Daoy (cell line): ENCODE data around the gene LIPM. TPM values are rescaled to one million over a fixed set of nuclear protein-coding genes. Genes with fewer than 3 reads are reported as not detected.
"Not testable (repeated sequence)": the region's sequence is repeated elsewhere in the genome, so short reads cannot be mapped to it uniquely, and the experiment has no call there.

Source experiments
- DNase-seq: peaks from one replicate; pipeline ENCODE4 v3.0.0-alpha.2; 2015; ENCODE audit warnings: low read depth
- total RNA-seq: library from RNA; depleted of rRNA; stranded (reverse); fragments of >200 nt; shearing (Covaris generic); gene quantifications from 2 replicates; pipeline ENCODE4 v1.2.3, GENCODE V29; 2014

Gene LIPM
- total RNA-seq, 1 experiment from 2014 or later, result not detected

DNA sequence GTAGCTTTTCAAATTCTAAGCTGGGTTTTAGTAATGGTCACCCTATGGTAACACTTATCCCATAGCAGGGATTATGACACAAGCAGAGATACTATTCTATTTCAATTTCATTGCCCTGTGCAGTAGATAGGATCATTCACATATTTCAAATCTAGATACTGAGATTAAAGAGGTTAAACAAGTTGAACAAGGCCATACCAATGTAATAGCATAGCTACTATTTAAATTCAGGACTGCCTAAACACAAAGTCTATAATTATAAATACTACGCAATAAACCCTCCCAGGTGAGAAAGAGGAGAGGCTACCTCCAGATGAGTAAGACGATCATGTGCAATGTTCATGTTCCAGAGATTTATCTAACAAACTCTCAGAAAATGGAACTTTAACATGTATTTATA, 1.1 kb downstream of the LIPM start:
- DNase-seq, result no peak

GRCh38 chr10:88804083-88804812, 1.7 kb downstream of the LIPM start:
- DNase-seq, result no peak

DNA sequence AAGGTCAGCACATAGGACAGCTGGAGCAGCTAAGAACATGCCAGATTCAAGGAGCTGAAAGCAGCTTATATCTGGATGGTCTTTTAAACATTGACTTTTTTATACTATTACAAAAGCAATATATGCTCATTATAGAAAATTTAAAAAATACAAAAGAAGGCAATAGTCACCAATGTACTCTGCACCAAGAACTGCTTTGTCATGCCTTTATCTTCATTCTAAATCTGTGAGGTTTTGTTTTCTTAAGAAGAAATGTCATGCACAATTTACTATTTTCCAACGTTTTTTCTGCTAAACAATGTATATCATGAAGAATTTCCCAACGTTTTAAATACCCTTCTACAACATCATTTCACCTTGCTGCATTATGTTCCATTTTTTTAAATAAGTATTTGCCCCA, 2.8 kb downstream of the LIPM start:
- no peak for DNase-seq

DNA sequence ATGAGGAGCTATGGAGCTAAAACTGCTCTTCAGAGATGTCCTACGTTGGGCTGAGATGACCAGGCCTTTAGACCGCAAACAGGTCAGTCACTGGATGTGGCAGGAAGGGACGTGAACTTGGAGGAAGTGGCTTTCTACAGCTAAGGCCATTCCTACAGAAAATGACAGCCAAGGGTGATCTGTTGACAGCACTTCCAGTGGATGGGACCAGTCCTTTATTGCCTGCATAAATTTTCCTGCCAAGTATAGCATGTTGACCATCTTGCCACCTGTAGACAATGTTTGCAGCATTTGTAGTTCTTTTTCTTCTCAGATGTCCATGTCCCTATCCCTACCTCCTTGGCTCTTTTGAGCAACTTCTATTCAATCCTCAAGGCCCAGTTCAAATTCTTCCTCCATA, 3.4 kb downstream of the LIPM start:
- no peak for DNase-seq

- DNase-seq, result no peak
These were observed 7.1 kb downstream of the LIPM start for GRCh38 chr10:88809621-88810020.

DNA sequence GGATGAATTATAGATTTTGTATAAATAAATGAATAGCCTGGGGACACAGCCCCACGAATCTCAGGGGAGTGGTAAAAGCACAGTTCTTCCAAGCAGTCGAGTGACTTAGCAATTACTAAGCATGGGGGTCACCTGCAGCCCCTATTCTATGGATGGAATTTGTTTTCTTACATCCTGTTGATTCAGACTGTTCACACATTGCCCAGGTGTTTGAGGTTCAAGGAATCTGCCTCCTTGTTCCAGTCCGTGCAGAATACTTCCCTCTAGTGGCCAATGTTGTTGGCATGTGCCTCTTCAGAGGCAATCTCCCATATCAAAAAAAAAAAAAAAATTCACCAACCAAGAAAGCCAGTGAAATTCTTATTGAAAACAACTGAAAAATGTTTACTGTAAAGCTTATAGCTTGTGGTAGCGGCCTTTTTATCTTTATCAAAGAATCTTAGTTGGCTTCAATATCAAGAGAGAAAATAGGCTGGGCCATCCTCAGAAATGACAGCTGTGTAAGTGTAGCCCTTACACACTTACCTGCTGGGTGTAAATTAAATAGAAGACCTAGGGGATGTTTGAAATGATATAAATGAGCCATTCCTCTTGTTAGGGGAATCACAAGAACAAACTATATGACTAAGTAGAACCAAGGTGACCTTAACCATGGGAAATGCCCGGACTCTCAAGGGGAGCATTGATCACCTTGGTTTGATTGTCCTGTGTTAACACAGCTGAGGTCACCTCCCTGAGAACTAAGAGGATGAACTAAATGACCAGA, 7.8 kb downstream of the LIPM start:
- peak; percentile 52 for DNase-seq

- DNase-seq, result no peak
These were observed 10.7 kb downstream of the LIPM start for GRCh38 chr10:88813200-88813599.

GRCh38 chr10:88819290-88819689, 16.8 kb downstream of the LIPM start:
- DNase-seq, result no peak

DNA sequence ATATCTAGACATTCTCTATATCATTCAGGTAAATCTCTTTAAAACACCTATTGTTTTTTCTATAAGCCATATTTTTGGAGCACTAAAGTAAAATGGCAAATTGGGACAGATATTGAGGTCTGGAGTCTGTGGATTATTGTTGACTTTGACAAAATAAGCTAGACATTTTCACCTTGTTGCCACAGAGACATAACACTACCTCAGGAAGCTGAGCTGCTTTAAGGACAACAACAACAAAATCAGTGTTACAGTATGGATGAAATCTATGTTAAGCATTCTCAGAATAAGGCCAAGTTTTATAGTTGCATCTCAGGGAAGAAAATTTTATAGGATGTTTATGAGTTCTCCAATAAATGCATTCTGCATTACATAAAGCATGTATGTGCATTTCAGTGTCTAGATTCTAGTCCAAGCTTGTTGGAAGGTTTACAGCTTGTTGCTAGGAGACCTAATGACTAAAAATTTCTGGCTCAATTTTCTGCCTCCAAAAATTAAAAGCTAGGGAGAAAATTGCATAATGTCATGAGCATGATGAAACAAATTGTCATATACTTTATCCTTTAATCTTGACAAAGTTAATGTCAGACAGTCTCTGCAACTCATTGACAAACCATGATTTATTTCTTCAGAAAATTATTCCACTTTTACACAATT, 18.3 kb downstream of the LIPM start:
- no peak for DNase-seq

GRCh38 chr10:88826388-88826787, 23.9 kb downstream of the LIPM start:
- DNase-seq, result no peak

DNA sequence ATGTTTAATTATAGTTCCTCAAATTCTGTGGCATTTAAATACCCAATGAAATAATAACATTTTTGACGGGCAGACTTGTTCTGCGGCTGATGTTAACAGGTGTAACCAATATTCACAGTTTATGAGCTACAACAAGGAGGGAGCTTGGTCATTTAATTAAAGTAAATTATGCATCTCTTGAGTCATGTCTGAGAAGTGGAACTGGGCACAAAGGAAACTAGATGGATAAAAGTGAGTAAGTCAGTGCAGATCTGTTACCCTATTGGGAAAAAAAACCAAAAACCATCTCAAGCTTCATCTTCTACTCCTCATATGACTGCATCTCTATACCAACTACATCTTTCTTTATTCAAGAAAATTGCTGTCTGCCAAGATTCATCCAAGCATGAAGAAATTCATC, 25.1 kb downstream of the LIPM start:
- no peak for DNase-seq

DNA sequence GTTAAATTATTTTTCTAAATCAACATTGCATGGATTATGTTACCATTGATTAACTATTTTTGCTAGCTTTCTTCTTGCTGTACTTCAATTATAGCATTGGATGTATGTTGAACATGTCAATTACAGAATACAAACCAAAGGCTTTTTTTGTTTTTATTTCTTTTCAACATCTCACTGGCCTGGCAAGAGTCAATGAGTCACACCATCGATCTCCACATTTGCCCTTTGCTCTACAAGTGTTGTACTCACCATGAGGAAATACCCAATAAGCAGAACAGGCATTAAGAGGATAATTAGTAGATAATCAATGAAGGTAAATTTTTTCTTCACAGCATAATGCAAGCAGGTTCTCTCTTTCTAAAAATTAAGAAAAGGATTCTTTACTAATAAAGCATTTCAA, 25.8 kb downstream of the LIPM start:
- no peak for DNase-seq

GRCh38 chr10:88830643-88831268, 28.2 kb downstream of the LIPM start:
- no peak for DNase-seq

DNA sequence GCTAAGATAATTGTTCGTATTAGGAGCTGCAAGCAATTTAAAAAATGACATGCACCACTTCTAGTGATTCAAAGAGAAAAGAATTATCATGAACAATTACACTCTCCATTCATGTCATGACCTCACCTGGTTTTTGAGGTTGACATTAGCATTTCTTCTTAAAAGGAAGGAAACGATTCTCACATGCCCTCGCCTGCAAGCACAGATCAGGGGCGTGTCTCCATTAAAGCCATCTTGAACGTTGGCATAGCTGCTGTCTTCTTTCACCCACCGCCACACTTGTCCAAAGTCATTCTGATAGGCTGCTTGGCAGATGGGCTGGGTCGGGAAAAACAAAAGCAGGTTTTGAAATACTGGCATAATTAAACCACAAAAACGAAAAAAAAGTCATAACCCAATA, 29.2 kb downstream of the LIPM start:
- no peak for DNase-seq

DNA sequence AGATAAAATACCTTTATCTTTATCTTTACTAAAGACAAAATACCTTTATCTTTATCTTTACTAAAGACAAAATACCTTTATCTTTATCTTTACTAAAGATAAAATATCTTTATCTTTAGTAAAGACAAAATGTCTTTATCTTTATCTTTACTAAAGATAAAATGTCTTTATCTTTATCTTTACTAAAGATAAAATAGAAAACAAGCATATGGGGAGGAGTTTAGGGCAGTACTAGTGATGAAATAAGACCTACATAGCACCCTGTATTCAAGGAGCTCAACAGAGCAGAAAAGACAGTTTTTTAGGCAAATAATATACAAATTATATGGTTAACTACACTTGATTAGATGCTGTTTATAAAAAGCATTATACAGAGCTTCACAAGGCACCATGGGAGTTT, 29.8 kb downstream of the LIPM start:
- DNase-seq, result no peak

DNA sequence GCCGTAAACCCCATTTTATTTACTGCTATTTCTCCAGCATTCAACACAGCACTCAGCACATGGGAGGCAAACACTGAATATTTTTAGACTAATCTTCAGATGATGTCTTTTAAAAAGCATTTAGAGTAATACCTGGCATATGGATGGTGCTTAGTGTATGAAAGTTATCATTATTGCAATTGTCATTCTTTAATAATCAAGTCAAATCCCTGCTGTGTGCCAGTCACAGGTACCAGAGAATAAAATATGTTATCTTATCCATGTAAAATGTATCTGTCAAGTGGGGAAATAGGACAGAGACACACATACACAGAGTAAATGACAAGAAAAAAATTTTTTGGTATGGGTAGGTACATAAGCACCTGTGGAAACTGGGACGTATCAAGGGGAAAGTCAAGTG, 30.6 kb downstream of the LIPM start:
- DNase-seq, result no peak

GRCh38 chr10:88833723-88834122, 31.2 kb downstream of the LIPM start:
- no peak for DNase-seq

GRCh38 chr10:88835096-88835909, 32.8 kb downstream of the LIPM start:
- DNase-seq, result peak; percentile 76

DNA sequence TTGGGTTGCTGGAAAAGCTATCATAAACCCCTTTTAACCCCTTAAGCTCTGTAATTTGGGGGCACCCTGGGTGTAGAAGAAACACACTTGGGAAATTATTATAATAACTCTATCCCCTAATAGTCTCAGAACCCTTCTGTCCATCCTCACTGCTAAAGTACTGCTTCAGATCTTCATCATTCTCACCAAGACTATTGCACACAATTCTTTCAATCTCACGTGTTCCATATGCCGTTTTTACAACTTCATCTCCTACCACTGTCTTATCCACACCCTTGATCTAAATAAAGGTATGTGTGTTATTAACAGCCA, 33.3 kb downstream of the LIPM start:
- DNase-seq, result no peak

DNA sequence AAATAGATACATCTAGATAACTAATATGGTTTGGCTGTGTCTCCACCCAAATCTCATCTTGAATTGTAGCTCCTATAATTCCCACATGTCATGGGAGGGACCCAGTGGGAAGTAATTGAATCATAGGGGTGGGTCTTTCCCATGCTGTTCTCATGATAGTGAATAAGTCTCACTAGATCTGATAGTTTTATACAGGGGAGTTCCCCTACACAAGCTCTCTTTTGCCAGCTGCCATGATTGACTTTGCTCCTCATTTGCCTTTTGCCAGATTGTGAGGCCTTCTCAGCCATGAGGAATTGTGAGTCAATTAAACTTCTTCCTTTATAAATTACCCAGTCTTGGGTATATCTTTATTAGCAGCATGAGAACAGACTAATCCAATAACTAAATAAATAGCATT, 35.1 kb downstream of the LIPM start:
- DNase-seq, result not testable (repeated sequence)

GRCh38 chr10:88838766-88839350, 36.3 kb downstream of the LIPM start:
- DNase-seq, result no peak
